Subcutaneous abdominal adipose tissue (tissue), 5 donors: ENCODE measurements around the gene FBXO4.

ENCODE experiments used
- H3K27ac ChIP-seq: one replicate; pipeline ENCODE4 v1.7.0; 2013; ENCODE audit warnings: low read depth, mild to moderate bottlenecking, inconsistent platforms, low read length, moderate library complexity
- H3K27me3 ChIP-seq, 5 donors: one replicate each; pipeline ENCODE4 v1.7.0; 2013; ENCODE audit warnings: low read length in 5 of 5, inconsistent platforms in 1 of 5; ENCODE audit not compliant: control insufficient read depth in 5 of 5, insufficient read depth in 4 of 5
- H3K36me3 ChIP-seq, 5 donors: one replicate each; pipeline ENCODE4 v1.7.0; 2013; ENCODE audit warnings: low read length in 5 of 5; ENCODE audit not compliant: control insufficient read depth in 5 of 5, insufficient read depth in 5 of 5
- H3K4me1 ChIP-seq, 5 donors: one replicate each; pipeline ENCODE4 v1.7.0; 2013; ENCODE audit warnings: low read length in 5 of 5, mild to moderate bottlenecking in 3 of 5, moderate library complexity in 1 of 5; ENCODE audit not compliant: control insufficient read depth in 5 of 5, insufficient read depth in 5 of 5
- H3K4me3 ChIP-seq, 5 donors: one replicate each; pipeline ENCODE4 v1.7.0; 2013; ENCODE audit warnings: low read length in 5 of 5, low read depth in 1 of 5
- H3K9ac ChIP-seq, 5 donors: one replicate each; pipeline ENCODE4 v1.7.0; 2013; ENCODE audit warnings: low read length in 5 of 5, mild to moderate bottlenecking in 4 of 5, moderate library complexity in 3 of 5
- H3K9me3 ChIP-seq, 5 donors: one replicate each; pipeline ENCODE4 v1.7.0; 2013; ENCODE audit warnings: low read length in 5 of 5; ENCODE audit not compliant: control insufficient read depth in 5 of 5
- donor health status: healthy.
- donor health status: healthy.
- donor health status: healthy.
- donor health status: healthy.
- donor health status: healthy.

FBXO4 gene

GRCh38 chr5:41924872-41925554, at the start of gene FBXO4:
FBXO4 (plus strand) TSS chr5:41925281; CDS start chr5:41925310, 29 bp downstream.
- no peaks in the 10 kb centered on the region for H3K27me3 ChIP-seq
- peaks cover 5 to 15% (median 11%) of the 10 kb centered on the region in 5 donors for H3K36me3 ChIP-seq
- H3K9me3 ChIP-seq: no peaks in the 10 kb centered on the region
- H3K27ac ChIP-seq: peak within 1 kb of the TSS; percentile 91
- peak within 1 kb of the TSS; percentile 77 to 98 (median 94) for H3K9ac ChIP-seq
- H3K4me3 ChIP-seq: peak within 1 kb of the TSS; percentile 64 to 90 (median 84)
- H3K4me1 ChIP-seq: peaks cover 0 to 16% (median 13%) of the 10 kb centered on the region in 5 donors

- Histone ChIP-seq H3K27me3 (peaks cover 0 to 4% (median 0%) of the 10 kb centered on the region in 5 donors), H3K9ac (no peak overlapping the region), H3K27ac (no peak overlapping the region), H3K9me3 (no peaks in the 10 kb centered on the region), H3K4me3 (no peak overlapping the region), H3K4me1 (peaks cover 0 to 7% (median 0%) of the 10 kb centered on the region in 5 donors), H3K36me3 (no peaks in the 10 kb centered on the region)
Measured at GRCh38 chr5:41876678-41877077, 48.4 kb upstream of the FBXO4 start.

- peaks cover 0 to 4% (median 0%) of the 10 kb centered on the region in 5 donors for H3K27me3 ChIP-seq
- H3K4me3 ChIP-seq: no peak overlapping the region
- no peaks in the 10 kb centered on the region for H3K9me3 ChIP-seq
- H3K4me1 ChIP-seq: no peaks in the 10 kb centered on the region
- H3K9ac ChIP-seq: no peak overlapping the region
- no peaks in the 10 kb centered on the region for H3K36me3 ChIP-seq
- H3K27ac ChIP-seq: no peak overlapping the region
Measured at GRCh38 chr5:41877408-41877807, 47.7 kb upstream of the FBXO4 start.

- Histone ChIP-seq H3K9ac (no peak overlapping the region), H3K4me1 (no peaks in the 10 kb centered on the region), H3K27ac (no peak overlapping the region), H3K9me3 (no peaks in the 10 kb centered on the region), H3K4me3 (no peak overlapping the region), H3K27me3 (peaks cover 0 to 4% (median 0%) of the 10 kb centered on the region in 5 donors), H3K36me3 (no peaks in the 10 kb centered on the region)
Measured at GRCh38 chr5:41878173-41878572, 46.9 kb upstream of the FBXO4 start.

GRCh38 chr5:41878643-41879478, 46.2 kb upstream of the FBXO4 start:
- H3K36me3 ChIP-seq: no peaks in the 10 kb centered on the region
- no peaks in the 10 kb centered on the region for H3K4me1 ChIP-seq
- peaks cover 0 to 4% (median 0%) of the 10 kb centered on the region in 5 donors for H3K27me3 ChIP-seq
- H3K9ac ChIP-seq: no peak overlapping the region
- no peaks in the 10 kb centered on the region for H3K9me3 ChIP-seq
- no peak overlapping the region for H3K27ac ChIP-seq
- H3K4me3 ChIP-seq: no peak overlapping the region

GRCh38 chr5:41882765-41883164, 42.3 kb upstream of the FBXO4 start:
- peaks cover 0 to 4% (median 0%) of the 10 kb centered on the region in 5 donors for H3K27me3 ChIP-seq
- no peak overlapping the region for H3K9ac ChIP-seq
- no peak overlapping the region for H3K4me3 ChIP-seq
- H3K27ac ChIP-seq: no peak overlapping the region
- H3K4me1 ChIP-seq: no peaks in the 10 kb centered on the region
- no peaks in the 10 kb centered on the region for H3K9me3 ChIP-seq
- H3K36me3 ChIP-seq: no peaks in the 10 kb centered on the region

GRCh38 chr5:41883243-41883642, 41.8 kb upstream of the FBXO4 start:
- H3K9me3 ChIP-seq: no peaks in the 10 kb centered on the region
- no peak overlapping the region for H3K4me3 ChIP-seq
- no peak overlapping the region for H3K9ac ChIP-seq
- peaks cover 0 to under 1% (median 0%) of the 10 kb centered on the region in 5 donors for H3K27me3 ChIP-seq
- H3K36me3 ChIP-seq: no peaks in the 10 kb centered on the region
- no peak overlapping the region for H3K27ac ChIP-seq
- no peaks in the 10 kb centered on the region for H3K4me1 ChIP-seq

GRCh38 chr5:41883936-41884335, 41.1 kb upstream of the FBXO4 start:
- no peaks in the 10 kb centered on the region for H3K4me1 ChIP-seq
- H3K9ac ChIP-seq: no peak overlapping the region
- no peak overlapping the region for H3K27ac ChIP-seq
- H3K27me3 ChIP-seq: no peaks in the 10 kb centered on the region
- no peaks in the 10 kb centered on the region for H3K9me3 ChIP-seq
- no peaks in the 10 kb centered on the region for H3K36me3 ChIP-seq
- no peak overlapping the region for H3K4me3 ChIP-seq

- no peaks in the 10 kb centered on the region for H3K4me1 ChIP-seq
- no peaks in the 10 kb centered on the region for H3K27me3 ChIP-seq
- H3K27ac ChIP-seq: no peak overlapping the region
- no peaks in the 10 kb centered on the region for H3K9me3 ChIP-seq
- no peak overlapping the region for H3K4me3 ChIP-seq
- H3K9ac ChIP-seq: no peak overlapping the region
- H3K36me3 ChIP-seq: no peaks in the 10 kb centered on the region
Measured at GRCh38 chr5:41885286-41885685, 39.8 kb upstream of the FBXO4 start.

- H3K9me3 ChIP-seq: no peaks in the 10 kb centered on the region
- peaks cover 0 to 5% (median 0%) of the 10 kb centered on the region in 5 donors for H3K27me3 ChIP-seq
- no peak overlapping the region for H3K27ac ChIP-seq
- no peaks in the 10 kb centered on the region for H3K4me1 ChIP-seq
- no peak overlapping the region for H3K4me3 ChIP-seq
- H3K9ac ChIP-seq: no peak overlapping the region
- H3K36me3 ChIP-seq: no peaks in the 10 kb centered on the region
Measured at GRCh38 chr5:41891066-41891707, 33.9 kb upstream of the FBXO4 start.
